ENCODE data around the gene CPNE5.

DNA sequence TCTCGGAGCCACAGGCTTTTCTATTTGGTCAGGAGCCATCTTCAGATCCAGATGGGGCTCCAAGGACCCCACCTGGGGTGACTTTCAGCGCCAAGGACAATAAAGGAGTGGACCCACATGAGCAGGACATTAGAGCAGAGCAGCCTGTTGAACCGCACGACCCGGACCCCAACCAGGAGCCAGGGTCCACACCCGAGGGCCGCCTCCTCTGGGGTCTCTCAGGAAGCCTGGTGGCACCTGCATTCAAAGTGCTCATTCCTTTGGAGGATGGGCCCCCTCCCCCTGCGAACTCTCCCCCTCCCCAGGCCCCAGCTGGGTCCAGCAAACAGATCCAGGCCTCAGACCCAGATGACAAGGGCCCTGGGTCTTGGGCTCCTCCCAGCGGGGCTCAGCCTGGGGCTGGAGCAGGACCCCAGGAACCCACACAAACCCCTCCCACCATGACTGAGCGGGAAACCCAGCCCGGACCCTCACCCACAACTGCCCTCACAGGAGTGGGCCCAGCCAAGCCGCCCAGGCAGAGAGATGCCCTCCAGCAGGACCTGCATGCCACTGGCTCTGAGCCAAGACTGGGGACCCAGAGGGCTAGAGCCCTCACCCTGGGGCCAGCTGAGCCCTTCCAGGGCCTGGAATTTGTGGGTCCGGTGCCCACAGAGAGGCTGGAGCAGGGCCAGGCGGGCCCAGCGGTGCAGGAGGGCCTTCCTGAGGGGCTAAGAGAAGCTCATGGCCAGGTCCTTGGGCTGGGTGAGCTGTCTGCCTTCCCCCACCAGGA lies 117.7 kb downstream of the CPNE5 start:
- TF ChIP-seq, protein P1, sequence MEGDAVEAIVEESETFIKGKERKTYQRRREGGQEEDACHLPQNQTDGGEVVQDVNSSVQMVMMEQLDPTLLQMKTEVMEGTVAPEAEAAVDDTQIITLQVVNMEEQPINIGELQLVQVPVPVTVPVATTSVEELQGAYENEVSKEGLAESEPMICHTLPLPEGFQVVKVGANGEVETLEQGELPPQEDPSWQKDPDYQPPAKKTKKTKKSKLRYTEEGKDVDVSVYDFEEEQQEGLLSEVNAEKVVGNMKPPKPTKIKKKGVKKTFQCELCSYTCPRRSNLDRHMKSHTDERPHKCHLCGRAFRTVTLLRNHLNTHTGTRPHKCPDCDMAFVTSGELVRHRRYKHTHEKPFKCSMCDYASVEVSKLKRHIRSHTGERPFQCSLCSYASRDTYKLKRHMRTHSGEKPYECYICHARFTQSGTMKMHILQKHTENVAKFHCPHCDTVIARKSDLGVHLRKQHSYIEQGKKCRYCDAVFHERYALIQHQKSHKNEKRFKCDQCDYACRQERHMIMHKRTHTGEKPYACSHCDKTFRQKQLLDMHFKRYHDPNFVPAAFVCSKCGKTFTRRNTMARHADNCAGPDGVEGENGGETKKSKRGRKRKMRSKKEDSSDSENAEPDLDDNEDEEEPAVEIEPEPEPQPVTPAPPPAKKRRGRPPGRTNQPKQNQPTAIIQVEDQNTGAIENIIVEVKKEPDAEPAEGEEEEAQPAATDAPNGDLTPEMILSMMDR (conservative IDR thresholded peaks at IDR 0.05; ENCODE audit: low read depth, low read length) = no peak
- no peak for TF ChIP-seq EZH2phosphoT487 (IDR thresholded peaks at IDR 0.05; ENCODE audit: borderline replicate concordance, low read length)
